HCT116 (cell line): ENCODE data around the gene ONECUT3. TPM values are rescaled to one million over a fixed set of nuclear protein-coding genes. Genes with fewer than 3 reads are reported as not detected.

Experiments
- ATAC-seq: fragments of 200-7000 bp; cut with Tn5 transposase; 2 replicates; pipeline ENCODE4 v1.9.1; 2020; ENCODE audit warnings: mild to moderate bottlenecking, moderate library complexity
- BruUV-seq: library from RNA; stranded (reverse); fragments of 400-500 nt; replicated peaks from 2 replicates; lab custom pipeline; 2021; lab: Mats Ljungman, UMichigan
- CTCF ChIA-PET: fragments of 300-600 bp; sonication (Branson Sonifier 250); formaldehyde crosslinking; loops from one replicate; lab custom pipeline; 2021; ENCODE audit warnings: antibody characterized with exemption; lab: Charles Lee
- POLR2A ChIA-PET: fragments of 300-600, 350-600 bp; sonication (Branson Sonifier 250); formaldehyde crosslinking; loops from one replicate; lab custom pipeline; 2021; ENCODE audit warnings: antibody characterized with exemption; lab: Charles Lee
- RAD21 ChIA-PET, 2 experiments: fragments of 300-600 bp; sonication (Branson Sonifier 250); formaldehyde crosslinking; loops; one replicate each; lab custom pipeline; 2023; ENCODE audit warnings: low total read pairs in 2 of 2; ENCODE audit not compliant: uncharacterized antibody in 2 of 2, unreplicated experiment in 2 of 2, low non-redundant PET in 1 of 2; lab: Charles Lee
- DNase-seq: peaks from one replicate; pipeline ENCODE4 v3.0.0-alpha.2; 2010; ENCODE audit warnings: low read depth, low spot score
- H2AFZ ChIP-seq: fragments of 200-600 bp; shearing (Covaris generic), sonication (generic); 2 replicates; pipeline ENCODE4 v1.6.1; 2017; ENCODE audit warnings: low read depth, mixed run types, mixed read lengths, antibody characterized with exemption, low read length; ENCODE audit not compliant: poor library complexity, severe bottlenecking
- H3K27ac ChIP-seq: 2 replicates; pipeline ENCODE4 v1.5.1; 2012; ENCODE audit warnings: low read depth, low read length
- H3K27me3 ChIP-seq: fragments of 200-600 bp; sonication (generic); 2 replicates; pipeline ENCODE4 v1.6.1; 2016; ENCODE audit warnings: mixed run types, low read length, mixed read lengths; ENCODE audit not compliant: insufficient read depth
- H3K36me3 ChIP-seq, 2 experiments: fragments of 200-500 bp in 1 of 2; fragments of 200-600 bp in 1 of 2; sonication (Bioruptor generic) in 1 of 2; sonication (generic) in 1 of 2; 2 replicates each; pipeline versions ENCODE4 v1.5.1 to v1.6.1; 2014 to 2016; ENCODE audit warnings: low read length in 2 of 2, inconsistent platforms in 1 of 2, mixed read lengths in 1 of 2, mixed run types in 1 of 2; ENCODE audit not compliant: insufficient read depth in 2 of 2, control insufficient read depth in 1 of 2
- H3K4me1 ChIP-seq, 2 experiments: fragments of 200-600 bp in 1 of 2; sonication (generic) in 1 of 2; 2 replicates each; pipeline versions ENCODE4 v1.5.1 to v1.6.1; 2012 to 2017; ENCODE audit warnings: low read length in 2 of 2, inconsistent platforms in 1 of 2, mild to moderate bottlenecking in 1 of 2, mixed read lengths in 1 of 2, mixed run types in 1 of 2, moderate library complexity in 1 of 2; ENCODE audit not compliant: insufficient read depth in 2 of 2, control insufficient read depth in 1 of 2
- H3K4me2 ChIP-seq: fragments of 200-600 bp; sonication (generic); 2 replicates; pipeline ENCODE4 v1.6.1; 2017; ENCODE audit warnings: mixed run types, low read length, mixed read lengths
- H3K4me3 ChIP-seq, 2 experiments: fragments of 200-600 bp in 1 of 2; sonication (generic) in 1 of 2; replicated peaks in 1 of 2; 2 replicates each; pipeline ENCODE4 v1.5.1; 2011 to 2016; ENCODE audit warnings: low read length in 2 of 2, control low read depth in 1 of 2, low read depth in 1 of 2, mild to moderate bottlenecking in 1 of 2, mixed read lengths in 1 of 2, mixed run types in 1 of 2
- H3K79me2 ChIP-seq: fragments of 200-600 bp; sonication (generic); 2 replicates; pipeline ENCODE4 v1.6.1; 2017; ENCODE audit warnings: mild to moderate bottlenecking, mixed run types, low read length, moderate library complexity, mixed read lengths; ENCODE audit not compliant: insufficient read depth
- H3K9ac ChIP-seq: fragments of 200-600 bp; sonication (generic); 2 replicates; pipeline ENCODE4 v1.6.1; 2016; ENCODE audit warnings: low read length, mixed read lengths
- H3K9me2 ChIP-seq: fragments of 200-600 bp; sonication (generic), shearing (Covaris generic); 2 replicates; pipeline ENCODE4 v1.6.1; 2017; ENCODE audit warnings: mixed run types, mild to moderate bottlenecking, moderate library complexity; ENCODE audit not compliant: insufficient read depth
- H3K9me3 ChIP-seq, 2 experiments: fragments of 200-500 bp in 1 of 2; fragments of 200-600 bp in 1 of 2; sonication (Bioruptor generic) in 1 of 2; sonication (generic) in 1 of 2; 2 replicates each; pipeline ENCODE4 v1.6.1; 2014 to 2017; ENCODE audit warnings: low read length in 2 of 2, mixed read lengths in 2 of 2, inconsistent platforms in 1 of 2, low read depth in 1 of 2, mild to moderate bottlenecking in 1 of 2, mixed run types in 1 of 2, moderate library complexity in 1 of 2; ENCODE audit not compliant: control insufficient read depth in 1 of 2, insufficient read depth in 1 of 2
- H4K20me1 ChIP-seq: fragments of 200-600 bp; sonication (generic), shearing (Covaris generic); 2 replicates; pipeline ENCODE4 v1.6.1; 2017; ENCODE audit warnings: mixed run types, mild to moderate bottlenecking, moderate library complexity; ENCODE audit not compliant: insufficient read depth
- CEBPB ChIP-seq: IDR thresholded peaks from 2 replicates; pipeline ENCODE4 v1.6.1; 2012; ENCODE audit warnings: low read depth
- EGR1 ChIP-seq: IDR thresholded peaks from 2 replicates; pipeline ENCODE4 v1.6.1; 2012; ENCODE audit warnings: low read depth
- ELF1 ChIP-seq: IDR thresholded peaks from 2 replicates; pipeline ENCODE4 v1.6.1; 2012; ENCODE audit warnings: low read depth, borderline replicate concordance
- EZH2 ChIP-seq: fragments of 200-600 bp; sonication (generic); IDR thresholded peaks from 2 replicates; pipeline ENCODE4 v1.6.1; 2017; ENCODE audit warnings: antibody characterized with exemption, mixed run types
- EZH2phosphoT487 ChIP-seq: fragments of 200-600 bp; IDR thresholded peaks from 2 replicates; pipeline ENCODE4 v1.6.1; 2018; ENCODE audit warnings: antibody characterized with exemption, borderline replicate concordance
- FOSL1 ChIP-seq: IDR thresholded peaks from 2 replicates; pipeline ENCODE4 v1.6.1; 2012; ENCODE audit warnings: low read depth
- JUND ChIP-seq: IDR thresholded peaks from 2 replicates; pipeline ENCODE4 v1.6.1; 2012
- POLR2A ChIP-seq: IDR thresholded peaks from 2 replicates; pipeline ENCODE4 v1.7.0; 2011; ENCODE audit warnings: borderline replicate concordance; ENCODE audit not compliant: insufficient read depth, insufficient read length; ENCODE audit errors: extremely low read depth
- POLR2AphosphoS5 ChIP-seq: IDR thresholded peaks from 2 replicates; pipeline ENCODE4 v1.6.1; 2011; ENCODE audit warnings: mild to moderate bottlenecking, low read depth, low read length, moderate library complexity
- SP1 ChIP-seq: IDR thresholded peaks from 2 replicates; pipeline ENCODE4 v1.6.1; 2012; ENCODE audit warnings: low read depth
- SRF ChIP-seq: IDR thresholded peaks from 2 replicates; pipeline ENCODE4 v1.6.1; 2012; ENCODE audit warnings: low read depth
- TCF7L2 ChIP-seq: IDR thresholded peaks from 2 replicates; pipeline ENCODE4 v1.7.0; 2011; ENCODE audit warnings: borderline replicate concordance, inconsistent platforms; ENCODE audit not compliant: insufficient read depth, insufficient read length; ENCODE audit errors: extremely low read depth
- YY1 ChIP-seq: IDR thresholded peaks from 2 replicates; pipeline ENCODE4 v1.6.1; 2011; ENCODE audit warnings: low read length, low read depth, moderate library complexity, mild to moderate bottlenecking; ENCODE audit not compliant: insufficient replicate concordance; ENCODE audit errors: extremely low read depth
- ZFX ChIP-seq: fragments of 450-650 bp; IDR thresholded peaks from 2 replicates; pipeline ENCODE4 v1.6.1; 2017
- ZNF274 ChIP-seq: fragments of 200-500 bp; sonication (Bioruptor generic); IDR thresholded peaks from 2 replicates; pipeline ENCODE4 v1.6.1; 2014; ENCODE audit warnings: mild to moderate bottlenecking, low read depth, low read length, inconsistent platforms
- intact Hi-C: fragments of 100-400 bp; cut with micrococcal nuclease; formaldehyde crosslinking; loops from 2 replicates; pipeline ENCODE4 v1.10.0; 2022
- total RNA-seq: library from RNA; stranded (reverse); gene quantifications from one replicate; pipeline ENCODE4 v1.2.1, GENCODE V29; 2021; ENCODE audit not compliant: unreplicated experiment
- TF ChIP-seq, protein P1 (sequence below): IDR thresholded peaks from 2 replicates; pipeline ENCODE4 v1.6.1; 2012
- TF ChIP-seq, protein P2 (sequence below): IDR thresholded peaks from 2 replicates; pipeline ENCODE4 v1.6.1; 2012; ENCODE audit warnings: low read depth

Gene ONECUT3
- total RNA-seq, 1 experiment from 2014 or later: 22.1 TPM

DNA sequence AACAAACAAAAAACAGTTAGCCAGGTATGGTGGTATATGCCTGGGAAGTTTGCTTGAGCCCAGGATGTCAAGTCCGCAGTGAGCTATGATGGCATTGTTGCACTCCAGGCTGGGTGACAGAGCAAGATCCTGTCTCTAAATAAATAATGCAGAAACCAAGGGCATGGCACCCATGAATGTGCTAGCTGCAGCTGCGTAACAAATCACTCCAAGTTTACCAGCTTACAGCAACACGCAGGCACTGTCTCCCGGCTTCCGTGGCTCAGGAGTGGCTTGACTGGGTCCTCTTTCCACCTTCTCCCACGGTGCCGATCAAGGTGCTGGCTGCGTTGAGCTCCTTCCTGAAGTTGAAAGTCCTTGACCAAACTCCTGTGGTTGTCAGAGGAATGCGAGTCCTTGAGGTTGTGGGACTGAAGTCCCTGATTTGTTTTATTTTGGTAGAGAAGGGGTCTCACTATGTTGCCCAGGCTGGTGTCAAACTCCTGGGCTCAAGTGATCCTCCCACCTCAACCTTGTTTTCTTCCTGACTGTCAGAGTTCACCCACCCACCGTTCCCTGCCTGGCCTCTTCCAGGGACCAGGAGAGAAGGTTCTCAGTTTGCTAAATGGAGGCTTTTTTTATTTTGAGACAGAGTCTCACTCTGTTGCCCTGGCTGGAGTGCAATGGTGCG, 13.2 kb upstream of the ONECUT3 start:
- TF ChIP-seq ELF1: no peak
- DNase-seq (no peak), ATAC-seq (no peak)
- H3K9me2 ChIP-seq: no peaks in the 10 kb centered on the region
- H3K36me3 ChIP-seq: 0 out of 4 replicates have a peak, but pooled peaks cover 0 to 4% of the 10 kb centered on the region in 2 experiments
- H3K27ac ChIP-seq: no peak overlapping the region
- ChIA-PET RAD21 (no interaction called here), POLR2A (no interaction called here), CTCF (no interaction called here)
- H3K79me2 ChIP-seq: peaks cover 5% of the 10 kb centered on the region; the same call in 1 of the 2 replicates
- no TSS peak for BruUV-seq
- H4K20me1 ChIP-seq: no peaks in the 10 kb centered on the region
- H3K4me3 ChIP-seq: no peak overlapping the region
- H3K4me1 ChIP-seq: peaks cover 9 to 11% of the 10 kb centered on the region in 2 experiments
- H3K9ac ChIP-seq: no peak overlapping the region
- H3K4me2 ChIP-seq: no peak overlapping the region
- intact Hi-C loops: no loop called here
- H2AFZ ChIP-seq: no peak overlapping the region
- H3K9me3 ChIP-seq: no peaks in the 10 kb centered on the region; a peak in 1 of 4 replicates
- no peaks in the 10 kb centered on the region for H3K27me3 ChIP-seq

DNA sequence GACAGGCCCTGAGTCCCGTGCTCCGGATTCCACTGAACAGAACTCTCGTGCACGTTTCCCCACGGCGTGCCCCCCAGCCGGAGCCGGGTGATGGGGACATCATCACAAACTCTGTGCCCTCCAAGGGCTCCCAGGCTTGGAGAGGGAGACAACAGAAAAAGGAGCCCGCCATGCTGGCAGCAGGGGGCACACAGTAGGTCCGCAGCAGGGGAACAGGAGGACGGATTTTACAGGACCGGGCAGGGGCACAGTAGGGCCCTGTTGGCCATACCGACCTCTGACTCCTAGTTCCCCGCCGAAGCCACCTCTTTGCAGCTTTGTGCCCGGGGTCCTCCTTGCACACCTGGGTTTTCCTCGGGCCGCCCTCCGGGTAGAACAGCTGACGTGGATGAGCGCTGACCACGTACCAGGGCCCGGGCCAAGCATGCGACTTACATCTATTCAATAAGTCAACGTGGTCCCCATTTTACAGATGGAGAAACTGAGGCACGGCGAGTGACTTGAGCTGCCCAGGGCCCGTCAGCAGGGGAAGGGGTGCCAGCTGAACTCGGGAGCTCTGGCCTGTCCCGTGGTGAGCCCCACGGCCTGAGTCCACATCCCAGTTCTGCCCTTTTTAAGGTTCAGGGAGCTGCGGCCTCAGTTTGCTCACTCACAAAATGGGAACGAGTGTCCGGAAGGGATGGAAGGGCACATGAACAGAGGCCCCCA, 10.2 kb upstream of the ONECUT3 start:
- DNase-seq (no peak), ATAC-seq (no peak)
- POLR2A ChIA-PET: no interaction called here
- no peaks in the 10 kb centered on the region for H4K20me1 ChIP-seq
- no peaks in the 10 kb centered on the region for H3K27me3 ChIP-seq
- no peaks in the 10 kb centered on the region; a peak in 1 of 4 replicates for H3K9me3 ChIP-seq
- BruUV-seq: no TSS peak
- intact Hi-C loops: no loop called here
- RAD21 ChIA-PET: no interaction called here
- peaks cover 22 to 39% of the 10 kb centered on the region in 2 experiments for H3K4me1 ChIP-seq
- H2AFZ ChIP-seq: no peak overlapping the region
- H3K79me2 ChIP-seq: peaks cover 7% of the 10 kb centered on the region; the same call in 1 of the 2 replicates
- H3K36me3 ChIP-seq: 0 out of 4 replicates have a peak, but pooled peaks cover 0 to 4% of the 10 kb centered on the region in 2 experiments
- no peak overlapping the region for H3K9ac ChIP-seq
- no peak overlapping the region for H3K4me3 ChIP-seq
- H3K4me2 ChIP-seq: no peak overlapping the region
- H3K9me2 ChIP-seq: no peaks in the 10 kb centered on the region
- no peak overlapping the region for H3K27ac ChIP-seq
- CTCF ChIA-PET: no interaction called here
- TF ChIP-seq EZH2phosphoT487 (no peak), FOSL1 (no peak), POLR2AphosphoS5 (no peak), SP1 (no peak), YY1 (no peak), TCF7L2 (no peak), ZFX (no peak), JUND (no peak), ZNF274 (no peak), POLR2A (no peak), EGR1 (no peak), ELF1 (no peak), EZH2 (no peak), SRF (no peak), CEBPB (no peak)
- TF ChIP-seq, protein P1, sequence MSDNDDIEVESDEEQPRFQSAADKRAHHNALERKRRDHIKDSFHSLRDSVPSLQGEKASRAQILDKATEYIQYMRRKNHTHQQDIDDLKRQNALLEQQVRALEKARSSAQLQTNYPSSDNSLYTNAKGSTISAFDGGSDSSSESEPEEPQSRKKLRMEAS: no peak
- TF ChIP-seq, protein P2, sequence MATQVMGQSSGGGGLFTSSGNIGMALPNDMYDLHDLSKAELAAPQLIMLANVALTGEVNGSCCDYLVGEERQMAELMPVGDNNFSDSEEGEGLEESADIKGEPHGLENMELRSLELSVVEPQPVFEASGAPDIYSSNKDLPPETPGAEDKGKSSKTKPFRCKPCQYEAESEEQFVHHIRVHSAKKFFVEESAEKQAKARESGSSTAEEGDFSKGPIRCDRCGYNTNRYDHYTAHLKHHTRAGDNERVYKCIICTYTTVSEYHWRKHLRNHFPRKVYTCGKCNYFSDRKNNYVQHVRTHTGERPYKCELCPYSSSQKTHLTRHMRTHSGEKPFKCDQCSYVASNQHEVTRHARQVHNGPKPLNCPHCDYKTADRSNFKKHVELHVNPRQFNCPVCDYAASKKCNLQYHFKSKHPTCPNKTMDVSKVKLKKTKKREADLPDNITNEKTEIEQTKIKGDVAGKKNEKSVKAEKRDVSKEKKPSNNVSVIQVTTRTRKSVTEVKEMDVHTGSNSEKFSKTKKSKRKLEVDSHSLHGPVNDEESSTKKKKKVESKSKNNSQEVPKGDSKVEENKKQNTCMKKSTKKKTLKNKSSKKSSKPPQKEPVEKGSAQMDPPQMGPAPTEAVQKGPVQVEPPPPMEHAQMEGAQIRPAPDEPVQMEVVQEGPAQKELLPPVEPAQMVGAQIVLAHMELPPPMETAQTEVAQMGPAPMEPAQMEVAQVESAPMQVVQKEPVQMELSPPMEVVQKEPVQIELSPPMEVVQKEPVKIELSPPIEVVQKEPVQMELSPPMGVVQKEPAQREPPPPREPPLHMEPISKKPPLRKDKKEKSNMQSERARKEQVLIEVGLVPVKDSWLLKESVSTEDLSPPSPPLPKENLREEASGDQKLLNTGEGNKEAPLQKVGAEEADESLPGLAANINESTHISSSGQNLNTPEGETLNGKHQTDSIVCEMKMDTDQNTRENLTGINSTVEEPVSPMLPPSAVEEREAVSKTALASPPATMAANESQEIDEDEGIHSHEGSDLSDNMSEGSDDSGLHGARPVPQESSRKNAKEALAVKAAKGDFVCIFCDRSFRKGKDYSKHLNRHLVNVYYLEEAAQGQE: no peak
